Fibroblast of lung (primary cell): ENCODE data around the gene NF1.
"Not testable (repeated sequence)": the region's sequence is repeated elsewhere in the genome, so short reads cannot be mapped to it uniquely, and the experiment has no call there.

Experiments used
- CTCF ChIP-seq, 2 donors: IDR thresholded peaks in 1 of 2; conservative IDR thresholded peaks in 1 of 2; 1 replicate in 1 of 2; 2 replicates in 1 of 2; pipeline ENCODE4 v1.5.1; 2011 to 2012; ENCODE audit warnings: low read length in 2 of 2, control low read depth in 1 of 2, inconsistent platforms in 1 of 2, low read depth in 1 of 2, mild to moderate bottlenecking in 1 of 2
- EZH2 ChIP-seq: IDR thresholded peaks from 2 replicates; pipeline ENCODE4 v1.5.1; 2012; ENCODE audit warnings: low read length, control low read depth, mild to moderate bottlenecking; ENCODE audit errors: missing control alignments

DNA sequence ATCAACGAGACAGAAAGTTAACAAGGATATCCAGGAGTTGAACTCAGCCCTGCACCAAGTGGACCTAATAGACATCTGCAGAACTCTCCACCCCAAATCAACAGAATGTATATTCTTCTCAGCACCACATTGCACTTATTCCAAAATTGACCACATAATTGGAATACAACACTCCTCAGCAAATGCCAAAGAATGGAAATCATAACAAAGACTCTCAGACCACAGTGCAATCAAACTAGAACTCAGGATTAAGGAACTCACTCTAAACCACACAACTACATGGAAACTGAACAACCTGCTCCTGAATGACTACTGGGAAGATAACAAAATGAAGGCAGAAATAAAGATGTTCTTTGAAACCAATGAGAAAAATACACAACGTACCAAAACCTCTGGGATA is 84.2 kb downstream of the NF1 start:
- TF ChIP-seq EZH2; CTCF (conservative IDR thresholded peaks at IDR 0.05 in 1 of 2, IDR thresholded peaks at IDR 0.05 in 1 of 2; ENCODE audit: low read depth in 1 of 2, low read length in 2 of 2): not testable (repeated sequence)
